ENCODE measurements around the gene AGAP1. TPM values are rescaled to one million over a fixed set of nuclear protein-coding genes. Genes with fewer than 3 reads are reported as not detected.

The AGAP1 gene
- total RNA-seq, 1 donor from 2014 or later, result 23.5 TPM

- DNase-seq (ENCODE audit: missing footprints), result no peak
- intact Hi-C loops (cut with DNase I), result no loop called here
- peak; percentile 77 for ATAC-seq
Measured at GRCh38 chr2:235859651-235860050, 365.8 kb downstream of the AGAP1 start.

- ATAC-seq (no peak), DNase-seq (ENCODE audit: missing footprints) (no peak)
- intact Hi-C loops (cut with DNase I), result no loop called here
Measured at GRCh38 chr2:235860111-235860510, 366.3 kb downstream of the AGAP1 start.

- no peak for DNase-seq (ENCODE audit: missing footprints)
- no peak for ATAC-seq
- intact Hi-C loops (cut with DNase I), result no loop called here
Measured at GRCh38 chr2:235860871-235861270, 367.0 kb downstream of the AGAP1 start.

GRCh38 chr2:235861383-235861782, 367.5 kb downstream of the AGAP1 start:
- intact Hi-C loops (cut with DNase I), result no loop called here
- no peak for DNase-seq (ENCODE audit: missing footprints)
- peak; percentile 74 for ATAC-seq

- intact Hi-C loops (cut with DNase I), result no loop called here
- no peak for DNase-seq (ENCODE audit: missing footprints)
- no peak for ATAC-seq
Measured at GRCh38 chr2:235863414-235863813, 369.6 kb downstream of the AGAP1 start.

GRCh38 chr2:235864302-235864701, 370.5 kb downstream of the AGAP1 start:
- ATAC-seq, result no peak
- intact Hi-C loops (cut with DNase I), result no loop called here
- DNase-seq (ENCODE audit: missing footprints), result no peak

- intact Hi-C loops (cut with DNase I), result no loop called here
- ATAC-seq, result no peak
- DNase-seq (ENCODE audit: missing footprints), result no peak
Measured at GRCh38 chr2:235864733-235865515, 371.1 kb downstream of the AGAP1 start.

- intact Hi-C loops (cut with DNase I), result no loop called here
- DNase-seq (ENCODE audit: missing footprints), result no peak
- no peak for ATAC-seq
Measured at GRCh38 chr2:235866373-235866772, 372.5 kb downstream of the AGAP1 start.

GRCh38 chr2:235868224-235868623, 374.4 kb downstream of the AGAP1 start:
- peak; percentile 62 for ATAC-seq
- DNase-seq (ENCODE audit: missing footprints), result no peak
- intact Hi-C loops (cut with DNase I), result no loop called here

- intact Hi-C loops (cut with DNase I), result no loop called here
- DNase-seq (ENCODE audit: missing footprints), result no peak
- peak; percentile 38 for ATAC-seq
Measured at GRCh38 chr2:235868645-235869044, 374.8 kb downstream of the AGAP1 start.

GRCh38 chr2:235870515-235870914, 376.7 kb downstream of the AGAP1 start:
- ATAC-seq, result no peak
- no peak for DNase-seq (ENCODE audit: missing footprints)
- intact Hi-C loops (cut with DNase I), result no loop called here

- DNase-seq (ENCODE audit: missing footprints) (no peak), ATAC-seq (no peak)
- intact Hi-C loops (cut with DNase I), result no loop called here
Measured at GRCh38 chr2:235876099-235876679, 382.3 kb downstream of the AGAP1 start.

GRCh38 chr2:235877275-235877802, 383.5 kb downstream of the AGAP1 start:
- no peak for ATAC-seq

GRCh38 chr2:235879116-235879515, 385.3 kb downstream of the AGAP1 start:
- no peak for ATAC-seq
- DNase-seq (ENCODE audit: missing footprints), result no peak
- intact Hi-C loops (cut with DNase I), result no loop called here

More at GRCh38 chr2:235877275-235877802, 383.5 kb downstream of the AGAP1 start:
- no peak for DNase-seq (ENCODE audit: missing footprints)
- intact Hi-C loops (cut with DNase I), result no loop called here

GRCh38 chr2:235883675-235884074, 389.8 kb downstream of the AGAP1 start:
- intact Hi-C loops (cut with DNase I), result no loop called here
- DNase-seq (ENCODE audit: missing footprints) (no peak), ATAC-seq (no peak)

- intact Hi-C loops (cut with DNase I), result no loop called here
- no peak for DNase-seq (ENCODE audit: missing footprints)
- ATAC-seq, result no peak
Measured at GRCh38 chr2:235889302-235889630, 395.4 kb downstream of the AGAP1 start.

GRCh38 chr2:235893129-235893698, 399.4 kb downstream of the AGAP1 start:
- ATAC-seq (no peak), DNase-seq (ENCODE audit: missing footprints) (no peak)
- intact Hi-C loops (cut with DNase I), result no loop called here

GRCh38 chr2:235894839-235895238, 401.0 kb downstream of the AGAP1 start:
- ATAC-seq, result no peak
- DNase-seq (ENCODE audit: missing footprints), result no peak
- intact Hi-C loops (cut with DNase I), result no loop called here

GRCh38 chr2:235896061-235896460, 402.2 kb downstream of the AGAP1 start:
- no peak for DNase-seq (ENCODE audit: missing footprints)
- no peak for ATAC-seq
- intact Hi-C loops (cut with DNase I), result no loop called here

GRCh38 chr2:235897992-235898391, 404.1 kb downstream of the AGAP1 start:
- ATAC-seq, result no peak
- intact Hi-C loops (cut with DNase I), result no loop called here

More at GRCh38 chr2:235897992-235898391, 404.1 kb downstream of the AGAP1 start:
- no peak for DNase-seq (ENCODE audit: missing footprints)

All from Right ventricle myocardium inferior (tissue), 1 donor.